Myocyte (in vitro differentiated cells): Measurements from ENCODE around the gene CLRN1. TPM values are rescaled to one million over a fixed set of nuclear protein-coding genes. Genes with fewer than 3 reads are reported as not detected.

Experiments
- DNase-seq: peaks from one replicate; pipeline ENCODE4 v3.0.0-alpha.2; 2012; ENCODE audit warnings: low read depth
- total RNA-seq: library from RNA; depleted of rRNA; stranded (reverse); fragments of >200 nt; gene quantifications from 2 replicates; pipeline ENCODE4 v1.2.3, GENCODE V29; 2014

Gene CLRN1
- total RNA-seq, 1 donor from 2014 or later, result not detected

DNA sequence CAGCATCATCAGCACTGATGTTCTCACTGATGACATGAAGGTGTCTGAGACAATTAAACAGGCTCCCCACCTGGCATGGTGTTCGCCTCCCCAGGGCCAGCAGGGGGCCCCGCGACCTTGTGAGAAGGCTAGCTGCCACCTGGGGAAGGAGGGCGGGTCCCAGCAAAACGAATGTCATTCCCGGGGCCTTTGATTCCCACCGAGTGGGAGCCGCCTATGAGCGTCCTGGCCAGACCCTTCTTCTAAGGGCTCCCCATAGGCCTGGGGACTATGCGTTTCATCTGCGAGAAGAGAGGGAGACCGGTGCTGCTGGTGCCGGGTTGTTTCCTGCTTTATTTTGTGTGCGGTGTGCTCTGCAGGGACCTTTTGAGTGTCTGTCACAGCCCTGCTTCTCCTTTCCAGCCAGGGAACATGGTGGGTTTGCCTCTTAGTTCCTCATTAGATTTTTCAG is 46.8 kb downstream of the CLRN1 start:
- DNase-seq, result peak; percentile 26

DNA sequence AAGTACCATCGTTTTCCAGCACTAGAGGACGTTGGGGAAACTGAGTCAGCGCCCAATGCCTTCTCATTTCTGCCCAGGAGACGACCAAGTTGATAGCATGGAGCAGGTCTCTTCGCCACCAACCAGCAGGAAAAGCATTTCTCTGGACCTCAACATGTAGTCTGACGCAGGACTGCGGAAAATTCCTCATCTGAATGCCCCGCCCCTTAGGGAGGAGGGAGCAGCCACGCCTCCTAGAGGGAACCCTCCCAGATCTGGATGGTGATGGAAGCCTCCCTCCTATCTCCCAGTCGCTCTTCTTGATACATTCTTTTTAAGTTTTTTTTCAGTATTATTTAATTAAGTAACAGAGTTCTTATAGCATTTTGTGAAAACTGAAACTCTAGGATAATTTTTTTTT is 49.9 kb downstream of the CLRN1 start:
- no peak for DNase-seq

DNA sequence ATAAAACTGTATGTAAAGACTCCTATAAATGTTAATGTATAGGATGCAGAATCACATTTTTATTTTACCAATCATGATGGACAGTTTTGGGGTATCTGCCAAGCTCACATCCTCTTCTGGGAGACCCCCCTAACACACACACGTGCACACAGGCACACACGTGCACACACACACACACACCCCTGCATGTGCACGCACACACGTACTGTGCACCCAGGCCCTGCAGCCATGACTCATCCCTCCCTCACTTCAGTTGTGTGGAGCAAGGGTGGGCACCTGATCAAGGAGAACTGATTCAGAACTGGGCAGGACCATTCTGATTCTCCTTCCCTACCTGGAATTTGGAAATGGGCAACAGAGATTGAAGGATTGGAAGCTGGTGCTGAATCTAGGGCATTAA is 51.3 kb downstream of the CLRN1 start:
- no peak for DNase-seq

DNA sequence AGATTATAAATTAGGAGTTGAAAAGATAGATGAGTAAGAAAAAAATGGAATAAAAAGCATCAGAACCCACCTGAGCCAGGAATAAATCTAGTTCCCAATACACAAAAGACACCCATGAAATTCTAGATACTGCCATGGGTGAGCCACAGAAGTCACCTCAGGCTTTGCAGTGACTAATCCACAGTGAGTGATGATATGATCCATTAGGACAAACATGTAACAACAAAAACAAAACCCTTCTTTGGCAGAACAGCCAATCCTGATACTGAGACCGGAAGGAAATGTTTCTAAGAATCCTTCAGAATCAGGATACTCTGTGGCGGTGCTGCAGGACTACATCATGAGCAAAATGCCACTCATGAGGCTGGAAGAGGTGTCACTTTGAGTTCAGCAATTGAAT is 52.3 kb downstream of the CLRN1 start:
- DNase-seq, result no peak

- no peak for DNase-seq
Measured at GRCh38 chr3:150917951-150918350, 54.6 kb downstream of the CLRN1 start.

- peak; percentile 81 for DNase-seq
Measured at GRCh38 chr3:150913133-150913922, 59.2 kb downstream of the CLRN1 start.

DNA sequence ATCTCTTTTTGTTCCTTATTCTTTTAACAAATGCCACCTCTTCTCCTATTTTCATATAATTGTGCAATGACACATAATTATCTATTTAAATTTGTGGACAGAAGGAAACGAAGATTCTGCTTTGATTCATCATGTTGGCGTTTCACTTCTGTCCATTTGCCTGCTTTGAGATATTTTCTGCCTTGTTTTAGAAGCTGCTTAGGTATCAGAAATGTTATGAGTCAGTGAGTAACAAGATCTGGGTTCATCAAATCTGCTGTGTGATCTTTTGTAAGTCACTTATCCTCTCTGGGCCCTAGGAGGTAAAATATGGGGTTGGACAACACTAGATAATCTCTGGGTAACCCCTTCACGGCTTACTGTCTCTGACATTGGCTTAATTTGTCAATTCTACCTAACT is 60.0 kb downstream of the CLRN1 start:
- DNase-seq, result no peak

DNA sequence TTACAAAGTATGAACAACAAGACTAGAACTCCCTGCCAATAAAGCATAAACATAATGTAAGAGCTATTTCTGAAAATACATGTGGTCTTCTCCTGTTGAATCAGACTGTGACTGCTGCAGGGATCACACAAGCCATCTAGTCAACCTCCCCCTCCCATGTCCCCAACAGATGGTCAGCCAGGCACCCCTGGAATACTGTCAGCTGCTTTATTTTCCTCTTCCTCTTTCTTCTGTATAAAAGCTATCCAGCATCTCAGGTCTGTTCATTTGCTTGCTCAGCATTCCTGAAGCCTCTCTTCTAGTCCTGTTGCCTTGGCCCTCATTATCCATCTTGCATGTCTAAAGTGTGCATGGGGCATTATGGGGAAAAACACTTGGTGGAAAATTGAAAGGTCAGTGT is 60.8 kb downstream of the CLRN1 start:
- DNase-seq, result peak; percentile 57

DNA sequence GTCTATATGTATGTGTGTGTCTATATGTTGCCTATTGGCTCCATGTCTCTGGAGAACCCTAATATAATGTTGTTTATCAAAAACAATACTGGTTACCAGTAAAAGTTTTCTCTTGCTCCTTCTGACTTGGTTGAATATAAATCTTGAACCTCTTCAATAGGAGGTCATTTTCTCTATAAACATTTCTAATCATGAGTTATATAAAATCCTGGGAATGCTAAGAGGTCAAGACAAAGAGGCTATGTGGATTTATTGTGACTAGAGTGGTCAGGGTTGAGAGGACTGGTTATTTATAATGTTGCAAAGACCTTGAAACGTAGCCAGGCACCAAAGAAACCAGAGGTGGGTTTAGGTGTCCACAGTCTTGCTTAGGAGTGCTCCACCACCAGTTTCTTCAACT is 66.1 kb downstream of the CLRN1 start:
- no peak for DNase-seq

GRCh38 chr3:150905746-150906145 is 66.8 kb downstream of the CLRN1 start:
- no peak for DNase-seq

- no peak for DNase-seq
Measured at GRCh38 chr3:150905339-150905738, 67.2 kb downstream of the CLRN1 start, which contains the start of gene MINDY4B. Gene MINDY4B, minus strand, starts transcription at chr3:150905439. Its CDS starts 0 bp downstream, at chr3:150905439.

GRCh38 chr3:150902988-150903387 is 69.5 kb downstream of the CLRN1 start:
- no peak for DNase-seq

DNA sequence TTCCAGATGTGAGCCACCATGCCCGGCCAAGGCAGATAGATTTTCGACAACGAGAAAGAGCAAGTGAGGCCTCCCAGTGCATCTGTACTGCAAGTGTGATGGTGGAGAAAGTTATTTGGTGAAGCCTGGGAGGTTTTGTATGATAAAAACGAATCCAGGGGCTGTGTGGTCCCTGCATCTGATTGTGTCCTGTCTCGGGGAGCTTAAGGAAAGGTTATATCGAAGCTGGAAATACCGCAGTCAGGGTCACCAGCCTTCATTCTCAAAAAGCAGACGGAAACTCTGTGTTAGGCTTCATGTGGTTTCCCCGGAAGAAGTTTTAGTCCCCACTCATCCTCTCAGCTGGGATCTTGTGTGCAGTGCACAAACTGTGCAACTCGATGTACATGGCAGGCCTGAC is 70.7 kb downstream of the CLRN1 start:
- DNase-seq, result no peak

- peak; percentile 44 for DNase-seq
Measured at GRCh38 chr3:150899141-150899540, 73.4 kb downstream of the CLRN1 start.

DNA sequence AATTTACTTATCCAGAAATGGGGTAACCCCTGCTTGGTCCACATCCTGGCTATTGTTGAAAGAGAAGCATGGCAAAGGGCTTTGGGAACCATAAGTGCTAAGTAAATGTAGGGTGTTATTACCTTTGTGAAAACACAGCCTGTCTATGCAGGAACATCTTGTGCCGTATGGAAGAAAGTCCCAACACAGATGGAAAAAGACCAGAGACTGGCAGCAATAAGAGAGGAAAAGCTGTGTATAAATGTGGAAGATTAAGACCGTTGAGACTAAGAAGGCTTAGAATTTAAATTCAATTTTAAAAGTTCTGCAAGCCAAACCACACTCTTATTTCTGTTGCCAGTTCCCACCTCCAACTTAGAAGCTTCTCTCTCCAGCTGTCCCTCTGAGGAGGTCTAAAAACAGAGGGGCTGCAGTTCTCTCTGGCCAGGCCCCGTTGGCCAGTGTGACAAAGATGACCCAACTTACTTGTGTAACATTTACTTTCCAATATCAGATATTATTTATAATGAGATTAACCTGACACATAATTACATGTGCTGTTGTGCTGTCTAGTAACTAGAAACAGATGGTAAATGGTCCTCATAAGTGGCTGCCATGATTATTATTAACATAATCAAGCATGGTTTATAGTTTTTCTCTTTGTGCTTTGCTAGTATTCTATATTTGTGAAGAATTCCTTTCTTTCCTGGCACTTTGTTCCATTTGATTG is 74.3 kb downstream of the CLRN1 start:
- DNase-seq, result no peak

DNA sequence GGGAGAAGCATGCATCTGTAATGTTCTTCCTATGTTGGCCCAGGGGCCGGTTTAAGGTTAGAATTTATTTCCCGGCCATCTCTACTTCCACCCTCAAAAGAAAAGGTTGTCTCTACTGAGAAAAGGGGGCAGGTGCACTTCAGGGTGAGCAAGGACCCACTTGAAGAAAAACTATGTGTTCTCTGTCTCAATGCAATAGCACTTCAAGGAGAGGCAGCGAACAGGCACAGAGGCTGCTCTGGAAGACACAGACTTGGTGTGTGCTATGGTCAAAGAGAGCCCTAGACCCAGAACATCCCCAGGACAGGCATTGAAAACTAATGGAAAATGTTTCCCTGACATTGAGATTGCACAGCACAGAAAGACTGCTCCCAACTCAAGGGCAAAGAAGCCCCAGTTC is 74.9 kb downstream of the CLRN1 start:
- no peak for DNase-seq

DNA sequence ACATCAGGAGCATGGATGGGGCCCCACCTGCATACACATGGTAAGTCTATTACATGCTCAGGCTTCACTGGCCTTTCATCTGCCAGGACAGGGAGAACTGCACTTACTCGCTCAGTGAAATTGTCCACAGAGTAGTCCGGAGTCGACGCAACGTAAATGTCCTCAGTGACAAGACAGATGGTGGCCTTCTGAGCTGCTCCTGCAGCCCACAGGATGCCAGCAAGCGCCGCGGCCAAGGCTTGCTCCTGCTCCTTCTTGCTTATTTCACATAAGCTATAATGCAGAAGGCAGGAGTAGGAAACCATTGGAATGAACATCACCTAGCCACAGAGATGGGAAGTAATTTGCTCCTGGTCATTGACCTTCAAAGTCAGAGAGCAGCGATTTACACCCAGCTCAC is 81.7 kb downstream of the CLRN1 start:
- DNase-seq, result no peak

DNA sequence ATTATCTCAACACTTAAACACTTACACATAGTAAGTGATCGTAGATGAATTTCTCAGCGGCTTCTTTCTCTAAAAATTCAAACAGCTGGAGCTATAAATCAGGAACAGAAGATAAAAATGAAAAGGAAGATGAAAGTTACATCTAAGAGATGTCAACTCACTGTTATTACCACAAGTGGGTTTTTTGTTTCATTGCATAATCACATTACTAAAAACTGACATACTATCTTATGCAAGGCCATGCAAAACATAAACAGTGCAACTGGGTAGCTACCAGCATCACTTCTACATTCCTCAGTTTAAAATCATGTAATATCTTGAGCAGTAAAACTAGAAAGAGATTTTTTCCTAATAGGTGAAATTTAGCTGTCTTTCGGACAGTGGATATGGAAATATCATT is 82.2 kb downstream of the CLRN1 start:
- DNase-seq, result peak; percentile 10

DNA sequence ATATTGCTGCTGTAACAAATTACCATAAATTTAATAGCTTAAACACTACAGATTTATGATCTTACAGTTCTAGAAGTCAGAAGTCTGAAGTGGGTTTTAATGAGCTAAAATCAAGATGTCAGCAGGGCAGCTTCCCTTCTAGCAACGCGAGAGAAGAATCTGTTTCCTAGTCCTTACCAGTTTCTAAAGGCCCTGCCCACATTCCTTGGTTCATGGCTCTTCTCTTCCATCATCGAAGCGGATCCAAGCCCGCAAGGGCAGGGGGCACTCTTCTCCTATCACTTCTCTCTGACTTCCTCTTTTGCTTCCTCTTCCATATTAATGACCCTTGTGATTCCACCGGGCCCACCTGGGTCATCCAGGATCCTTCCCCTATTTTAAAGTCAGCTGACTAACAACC is 83.4 kb downstream of the CLRN1 start:
- no peak for DNase-seq

DNA sequence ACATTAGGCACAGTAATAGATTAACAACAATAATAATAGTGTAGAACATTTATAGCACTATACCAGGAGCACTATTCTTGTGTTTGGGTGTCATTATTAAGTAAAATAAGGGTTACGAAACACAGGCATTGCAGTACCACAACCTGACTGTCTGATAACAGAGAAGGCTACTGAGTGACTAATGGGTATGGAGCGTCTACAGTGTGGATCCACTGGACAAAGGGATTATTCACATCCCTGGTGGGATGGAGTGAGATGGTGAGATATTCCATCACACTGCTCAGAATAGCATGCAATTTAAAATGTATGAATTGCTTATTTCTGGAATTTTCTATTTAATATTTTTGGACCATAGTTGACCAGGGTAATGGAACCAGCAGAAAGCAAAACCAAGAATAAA is 85.5 kb downstream of the CLRN1 start:
- DNase-seq, result peak; percentile 14

GRCh38 chr3:150885535-150885934 is 87.0 kb downstream of the CLRN1 start:
- no peak for DNase-seq

- DNase-seq, result no peak
Measured at GRCh38 chr3:150878996-150879575, 93.4 kb downstream of the CLRN1 start.
